ENCODE measurements around the gene KDM4F. TPM values are rescaled to one million over a fixed set of nuclear protein-coding genes. Genes with fewer than 3 reads are reported as not detected.
A peak's percentile ranks its signal among the peaks of the same experiment; 100 is the strongest.

Gene KDM4F
- total RNA-seq, 4 donors from 2014 or later: not detected

DNA sequence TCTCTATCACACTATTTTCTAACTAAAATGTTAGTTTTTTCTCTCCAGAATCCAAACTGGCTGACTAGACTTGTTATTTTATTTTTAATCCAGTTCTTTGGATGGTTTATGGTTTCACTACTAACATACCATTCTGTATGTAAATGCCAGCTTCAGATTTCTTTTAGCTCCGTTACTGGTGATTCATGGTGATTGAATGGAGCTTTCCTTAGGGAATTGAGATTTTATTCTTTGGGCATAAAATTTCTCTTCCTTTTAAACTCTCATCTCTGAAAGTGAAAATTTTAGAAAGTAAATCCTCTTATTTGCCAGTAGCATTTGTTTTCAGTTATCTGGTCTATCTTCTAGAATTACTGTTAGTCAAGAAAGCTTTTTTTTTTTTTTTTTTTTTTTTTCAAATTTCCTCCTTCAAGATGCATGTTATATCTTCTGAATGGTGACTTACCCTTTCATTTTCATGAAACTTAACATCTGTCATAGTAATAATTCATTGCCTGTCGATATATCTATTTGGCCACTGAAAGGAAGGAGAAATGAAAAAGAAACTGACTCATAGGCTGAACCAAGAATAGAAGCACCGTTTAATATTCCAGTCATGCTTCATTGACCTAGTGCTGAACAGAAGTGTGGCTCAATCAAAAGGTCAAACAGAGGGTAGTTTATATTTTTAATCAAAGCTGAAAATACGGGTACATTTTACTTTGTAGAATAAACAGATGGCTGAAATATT is 46.8 kb downstream of the KDM4F start:
- 19 to 26% methylated on average over 4 of the region's 4 CpGs for WGBS, 2 donors
- DNase-seq: no peak
- H3K9me3 ChIP-seq: no peaks in the 10 kb centered on the region
- H3K4me1 ChIP-seq: peaks cover 13 to 73% (median 16%) of the 10 kb centered on the region in 3 donors
- no peak overlapping the region for H3K4me3 ChIP-seq
- no peak for TF ChIP-seq POLR2A (IDR thresholded peaks at IDR 0.05)
- TF ChIP-seq, protein P1, sequence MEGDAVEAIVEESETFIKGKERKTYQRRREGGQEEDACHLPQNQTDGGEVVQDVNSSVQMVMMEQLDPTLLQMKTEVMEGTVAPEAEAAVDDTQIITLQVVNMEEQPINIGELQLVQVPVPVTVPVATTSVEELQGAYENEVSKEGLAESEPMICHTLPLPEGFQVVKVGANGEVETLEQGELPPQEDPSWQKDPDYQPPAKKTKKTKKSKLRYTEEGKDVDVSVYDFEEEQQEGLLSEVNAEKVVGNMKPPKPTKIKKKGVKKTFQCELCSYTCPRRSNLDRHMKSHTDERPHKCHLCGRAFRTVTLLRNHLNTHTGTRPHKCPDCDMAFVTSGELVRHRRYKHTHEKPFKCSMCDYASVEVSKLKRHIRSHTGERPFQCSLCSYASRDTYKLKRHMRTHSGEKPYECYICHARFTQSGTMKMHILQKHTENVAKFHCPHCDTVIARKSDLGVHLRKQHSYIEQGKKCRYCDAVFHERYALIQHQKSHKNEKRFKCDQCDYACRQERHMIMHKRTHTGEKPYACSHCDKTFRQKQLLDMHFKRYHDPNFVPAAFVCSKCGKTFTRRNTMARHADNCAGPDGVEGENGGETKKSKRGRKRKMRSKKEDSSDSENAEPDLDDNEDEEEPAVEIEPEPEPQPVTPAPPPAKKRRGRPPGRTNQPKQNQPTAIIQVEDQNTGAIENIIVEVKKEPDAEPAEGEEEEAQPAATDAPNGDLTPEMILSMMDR (IDR thresholded peaks at IDR 0.05): no peak
- peaks cover 0 to 5% (median 0%) of the 10 kb centered on the region in 3 donors for H3K36me3 ChIP-seq
- no peaks in the 10 kb centered on the region for H3K27me3 ChIP-seq
- peak overlapping the region in 1 of 4 donors; percentile 25 for H3K27ac ChIP-seq
- intact Hi-C loops (cut with DNase I): no loop called here

DNA sequence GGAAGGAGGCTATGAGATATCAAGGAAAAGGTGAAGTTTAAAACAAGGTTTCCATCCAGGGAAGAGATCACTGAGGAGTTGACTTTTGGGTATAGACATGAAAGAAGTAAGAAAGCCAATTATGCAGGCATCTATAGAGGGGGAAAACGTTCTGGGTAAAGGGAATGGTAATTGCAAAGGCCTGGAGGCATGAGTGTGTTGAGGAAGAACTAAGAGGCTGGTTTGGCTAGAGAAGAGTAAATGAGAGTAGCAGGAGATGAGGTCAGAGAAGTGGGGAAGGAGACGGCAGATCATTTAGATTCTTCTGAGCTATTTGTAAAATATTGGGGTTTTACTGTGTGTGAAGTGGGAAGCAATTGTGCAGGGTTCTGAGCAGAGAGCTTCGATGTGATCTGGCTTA is 48.0 kb downstream of the KDM4F start:
- no peak for TF ChIP-seq POLR2A (IDR thresholded peaks at IDR 0.05)
- TF ChIP-seq, protein P1 (IDR thresholded peaks at IDR 0.05): no peak
- H3K4me3 ChIP-seq: no peak overlapping the region
- H3K27ac ChIP-seq: no peak overlapping the region
- WGBS, 2 donors: 62 to 73% methylated on average over 3 of the region's 3 CpGs
- no peak for DNase-seq
- peaks cover 0 to 5% (median 0%) of the 10 kb centered on the region in 3 donors for H3K36me3 ChIP-seq
- H3K9me3 ChIP-seq: no peaks in the 10 kb centered on the region
- intact Hi-C loops (cut with DNase I): no loop called here
- H3K4me1 ChIP-seq: peaks cover 7 to 61% (median 10%) of the 10 kb centered on the region in 3 donors
- H3K27me3 ChIP-seq: no peaks in the 10 kb centered on the region

DNA sequence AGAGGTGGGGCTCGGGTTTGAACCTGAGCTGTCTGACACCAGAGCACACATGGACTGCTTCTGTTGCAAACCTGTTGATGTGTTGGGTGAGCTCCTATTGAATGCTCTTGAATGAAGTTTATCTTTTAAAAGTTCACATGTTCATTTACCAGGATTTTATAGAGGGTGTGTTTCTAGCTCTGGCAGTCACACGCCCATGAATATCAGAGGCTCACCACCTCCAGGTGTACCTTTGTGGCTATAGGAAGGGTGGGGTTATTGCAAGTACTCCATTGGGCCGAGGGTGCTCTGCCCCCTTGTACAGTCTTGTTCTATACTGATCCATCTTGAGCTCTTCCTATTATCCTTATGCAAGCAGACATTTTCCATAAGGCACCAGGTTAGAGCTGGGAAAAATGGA is 49.6 kb downstream of the KDM4F start:
- no peak overlapping the region for H3K4me3 ChIP-seq
- WGBS, 2 donors: 76 to 100% methylated on average over 3 of the region's 3 CpGs
- no peaks in the 10 kb centered on the region for H3K27me3 ChIP-seq
- TF ChIP-seq, protein P1 (IDR thresholded peaks at IDR 0.05): no peak
- no peak for TF ChIP-seq POLR2A (IDR thresholded peaks at IDR 0.05)
- intact Hi-C loops (cut with DNase I): no loop called here
- no peak overlapping the region for H3K27ac ChIP-seq
- H3K9me3 ChIP-seq: no peaks in the 10 kb centered on the region
- no peak for DNase-seq
- peaks cover 0 to 47% (median 5%) of the 10 kb centered on the region in 3 donors for H3K4me1 ChIP-seq
- H3K36me3 ChIP-seq: peaks cover 0 to 5% (median 0%) of the 10 kb centered on the region in 3 donors

DNA sequence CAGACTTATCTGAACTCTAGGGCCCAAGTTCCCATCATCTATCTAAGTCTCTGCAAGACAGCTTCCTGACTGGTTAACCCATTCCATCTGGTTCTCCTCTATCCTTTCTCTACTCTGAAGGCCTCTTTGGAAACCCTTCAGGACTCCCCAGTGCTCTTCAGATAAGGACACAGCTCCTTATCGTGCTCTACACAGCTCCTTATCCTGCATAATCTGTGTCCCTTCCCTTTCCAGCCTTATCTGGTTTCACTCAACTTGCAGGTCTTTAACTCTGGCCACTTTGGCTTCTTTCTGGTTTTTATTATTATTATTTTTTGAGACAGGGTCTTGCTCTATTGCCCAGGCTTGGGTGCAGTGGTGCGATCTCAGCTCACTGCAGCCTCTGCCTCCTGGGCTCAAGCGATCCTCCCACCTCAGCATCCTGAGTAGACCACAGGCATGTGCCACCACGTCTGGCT is 51.0 kb downstream of the KDM4F start:
- no peak for TF ChIP-seq POLR2A (IDR thresholded peaks at IDR 0.05)
- TF ChIP-seq, protein P1 (IDR thresholded peaks at IDR 0.05): no peak
- no peak for DNase-seq
- peaks cover 0 to 4% (median 0%) of the 10 kb centered on the region in 3 donors for H3K36me3 ChIP-seq
- H3K27ac ChIP-seq: no peak overlapping the region
- no peaks in the 10 kb centered on the region for H3K9me3 ChIP-seq
- H3K4me3 ChIP-seq: no peak overlapping the region
- intact Hi-C loops (cut with DNase I): no loop called here
- peaks cover 0 to 46% (median 6%) of the 10 kb centered on the region in 3 donors for H3K4me1 ChIP-seq
- H3K27me3 ChIP-seq: no peaks in the 10 kb centered on the region
- 70 to 83% methylated on average over 4 of the region's 4 CpGs for WGBS, 2 donors

Other genes with a start within 250 kb of the KDM4F start
- 10 to 100 TPM; 29.3 to 52.6 (median 37.6) TPM for gene CWC15, start 75.9 kb upstream of the KDM4F start, total RNA-seq
- gene KDM4D, start 75.7 kb upstream of the KDM4F start, total RNA-seq: under 1 TPM; 0.38 to 0.83 (median 0.44) TPM
- not detected for gene KDM4E, start 24.2 kb upstream of the KDM4F start, total RNA-seq
- 10 to 100 TPM; 20.1 to 37.4 (median 22.2) TPM for gene SRSF8, start 17.5 kb downstream of the KDM4F start, total RNA-seq
- 10 to 100 TPM; 27.8 to 44.8 (median 35.9) TPM for gene ENDOD1, start 40.4 kb downstream of the KDM4F start, total RNA-seq
- gene SESN3, start 181.8 kb downstream of the KDM4F start, total RNA-seq: 10 to 100 TPM; 11.3 to 33.7 (median 22.1) TPM

Measured in esophagus squamous epithelium (tissue), 5 donors.